Fibroblast of lung (primary cell): ENCODE data around the gene DAZAP1. TPM values are rescaled to one million over a fixed set of nuclear protein-coding genes. Genes with fewer than 3 reads are reported as not detected.

ENCODE experiments used
- DNase-seq, 2 donors: peaks; one replicate each; pipeline versions ENCODE4 v3.0.0 to v3.0.0-alpha.2; 2010; ENCODE audit warnings: low read depth in 2 of 2
- H2AFZ ChIP-seq: 2 replicates; pipeline ENCODE4 v1.5.1; 2012; ENCODE audit warnings: low read length, control low read depth, inconsistent platforms
- H3K27ac ChIP-seq: 2 replicates; pipeline ENCODE4 v1.5.1; 2011; ENCODE audit warnings: low read length, control low read depth; ENCODE audit not compliant: insufficient read depth
- H3K27me3 ChIP-seq: 2 replicates; pipeline ENCODE4 v1.5.1; 2011; ENCODE audit warnings: mild to moderate bottlenecking, low read length; ENCODE audit not compliant: control insufficient read depth, insufficient read depth
- H3K36me3 ChIP-seq: 2 replicates; pipeline ENCODE4 v1.5.1; 2011; ENCODE audit warnings: low read length; ENCODE audit not compliant: control insufficient read depth, insufficient read depth
- H3K4me1 ChIP-seq: 2 replicates; pipeline ENCODE4 v1.5.1; 2011; ENCODE audit warnings: low read length; ENCODE audit not compliant: control insufficient read depth, insufficient read depth; ENCODE audit errors: extremely low read depth
- H3K4me2 ChIP-seq: 2 replicates; pipeline ENCODE4 v1.5.1; 2011; ENCODE audit warnings: low read length, control low read depth; ENCODE audit not compliant: insufficient read depth; ENCODE audit errors: extremely low read depth
- H3K4me3 ChIP-seq, 4 experiments: fragments of 200-600 bp in 1 of 4; sonication (generic) in 1 of 4; replicated peaks in 1 of 4; 2 replicates each; pipeline ENCODE4 v1.5.1; 2011 to 2016; ENCODE audit warnings: low read length in 4 of 4, low read depth in 3 of 4, mild to moderate bottlenecking in 3 of 4, control low read depth in 2 of 4, inconsistent platforms in 1 of 4, mixed read lengths in 1 of 4; ENCODE audit not compliant: insufficient read depth in 1 of 4; ENCODE audit errors: control extremely low read depth in 1 of 4
- H3K79me2 ChIP-seq: 2 replicates; pipeline ENCODE4 v1.5.1; 2012; ENCODE audit warnings: mild to moderate bottlenecking, low read length, inconsistent platforms; ENCODE audit not compliant: control insufficient read depth, insufficient read depth
- H3K9ac ChIP-seq: 2 replicates; pipeline ENCODE4 v1.5.1; 2011; ENCODE audit warnings: mild to moderate bottlenecking, low read length, control low read depth; ENCODE audit not compliant: insufficient read depth
- H3K9me3 ChIP-seq: 2 replicates; pipeline ENCODE4 v1.5.1; 2012; ENCODE audit warnings: low read depth, low read length; ENCODE audit not compliant: control insufficient read depth, insufficient read depth
- H4K20me1 ChIP-seq: 2 replicates; pipeline ENCODE4 v1.5.1; 2011; ENCODE audit warnings: low read length; ENCODE audit not compliant: control insufficient read depth, insufficient read depth; ENCODE audit errors: extremely low read depth
- CTCF ChIP-seq, 2 donors: IDR thresholded peaks in 1 of 2; conservative IDR thresholded peaks in 1 of 2; 1 replicate in 1 of 2; 2 replicates in 1 of 2; pipeline ENCODE4 v1.5.1; 2011 to 2012; ENCODE audit warnings: low read length in 2 of 2, control low read depth in 1 of 2, inconsistent platforms in 1 of 2, low read depth in 1 of 2, mild to moderate bottlenecking in 1 of 2
- EZH2 ChIP-seq: IDR thresholded peaks from 2 replicates; pipeline ENCODE4 v1.5.1; 2012; ENCODE audit warnings: low read length, control low read depth, mild to moderate bottlenecking; ENCODE audit errors: missing control alignments
- polyA plus RNA-seq, 2 donors: library from polyadenylated mRNA; depleted of rRNA in 1 of 2; stranded (reverse) in 1 of 2; unstranded in 1 of 2; fragments of >200 nt; gene quantifications; 2 replicates each; pipeline ENCODE4 v1.2.1, GENCODE V29; 2011 to 2012; ENCODE audit warnings: missing spikeins in 1 of 2
- total RNA-seq: library from RNA; depleted of rRNA; stranded (reverse); fragments of >200 nt; gene quantifications from 2 replicates; pipeline ENCODE4 v1.2.1, GENCODE V29; 2014

Gene DAZAP1
- total and polyA plus RNA-seq, 2 donors (not counting 1 experiment from before 2014, with no cell fraction given), result 44.6 to 49.5 TPM

DNA sequence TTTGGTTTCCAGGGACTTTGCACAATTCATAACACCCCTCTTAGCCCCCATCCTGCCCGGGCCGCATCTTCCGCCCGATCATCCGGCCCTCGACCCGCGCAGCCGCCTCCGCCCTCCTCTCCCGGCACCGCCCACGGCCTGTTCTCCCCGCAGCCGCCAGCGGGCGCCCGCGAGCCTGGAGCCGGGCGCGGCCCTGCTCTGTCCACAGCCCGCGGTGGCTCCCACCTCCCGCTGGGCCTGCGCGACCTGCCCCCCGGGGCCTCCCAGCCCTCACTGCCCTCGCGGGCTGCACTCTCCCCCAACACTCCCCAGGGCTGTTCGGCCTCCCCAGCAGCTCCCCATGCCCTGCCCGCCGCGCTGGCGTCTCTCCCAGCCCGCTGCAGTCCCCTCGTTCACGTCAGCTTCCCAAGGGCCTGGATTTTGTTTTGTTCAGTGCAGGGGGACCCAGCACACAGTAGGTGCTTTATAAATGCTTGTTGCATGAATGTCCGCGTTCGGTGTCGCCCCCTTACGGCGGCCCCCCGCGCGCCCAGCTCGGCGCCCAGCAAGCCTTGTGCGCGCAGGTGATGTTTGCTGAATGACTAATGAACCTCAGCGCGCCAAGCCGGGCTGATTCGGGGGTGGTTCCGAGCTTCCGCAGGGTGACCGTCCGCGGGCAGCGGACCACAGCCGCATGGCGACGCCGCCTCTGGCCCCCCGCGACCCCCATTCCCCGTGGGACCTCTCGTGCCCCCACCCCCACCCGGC lies 38.0 kb downstream of the DAZAP1 start:
- no peaks in the 10 kb centered on the region for H4K20me1 ChIP-seq
- peaks cover 21% of the 10 kb centered on the region for H3K36me3 ChIP-seq
- peak in 1 of 2 donors; percentile 36 for DNase-seq
- H3K27ac ChIP-seq, result no peak overlapping the region
- H3K4me3 ChIP-seq, result peak overlapping the region in 2 of 4 experiments; percentile 5 to 50
- H3K79me2 ChIP-seq, result peaks cover 11% of the 10 kb centered on the region
- H2AFZ ChIP-seq, result no peak overlapping the region
- peak; percentile 43 to 75 for TF ChIP-seq CTCF (conservative IDR thresholded peaks at IDR 0.05 in 1 of 2, IDR thresholded peaks at IDR 0.05 in 1 of 2; ENCODE audit: low read depth in 1 of 2, low read length in 2 of 2)
- TF ChIP-seq EZH2, result peak; percentile 75
- H3K9me3 ChIP-seq, result no peaks in the 10 kb centered on the region
- H3K27me3 ChIP-seq, result peaks cover 31% of the 10 kb centered on the region
- no peak overlapping the region for H3K9ac ChIP-seq
- peak overlapping the region; percentile 32 for H3K4me2 ChIP-seq
- H3K4me1 ChIP-seq, result peaks cover 3% of the 10 kb centered on the region

DNA sequence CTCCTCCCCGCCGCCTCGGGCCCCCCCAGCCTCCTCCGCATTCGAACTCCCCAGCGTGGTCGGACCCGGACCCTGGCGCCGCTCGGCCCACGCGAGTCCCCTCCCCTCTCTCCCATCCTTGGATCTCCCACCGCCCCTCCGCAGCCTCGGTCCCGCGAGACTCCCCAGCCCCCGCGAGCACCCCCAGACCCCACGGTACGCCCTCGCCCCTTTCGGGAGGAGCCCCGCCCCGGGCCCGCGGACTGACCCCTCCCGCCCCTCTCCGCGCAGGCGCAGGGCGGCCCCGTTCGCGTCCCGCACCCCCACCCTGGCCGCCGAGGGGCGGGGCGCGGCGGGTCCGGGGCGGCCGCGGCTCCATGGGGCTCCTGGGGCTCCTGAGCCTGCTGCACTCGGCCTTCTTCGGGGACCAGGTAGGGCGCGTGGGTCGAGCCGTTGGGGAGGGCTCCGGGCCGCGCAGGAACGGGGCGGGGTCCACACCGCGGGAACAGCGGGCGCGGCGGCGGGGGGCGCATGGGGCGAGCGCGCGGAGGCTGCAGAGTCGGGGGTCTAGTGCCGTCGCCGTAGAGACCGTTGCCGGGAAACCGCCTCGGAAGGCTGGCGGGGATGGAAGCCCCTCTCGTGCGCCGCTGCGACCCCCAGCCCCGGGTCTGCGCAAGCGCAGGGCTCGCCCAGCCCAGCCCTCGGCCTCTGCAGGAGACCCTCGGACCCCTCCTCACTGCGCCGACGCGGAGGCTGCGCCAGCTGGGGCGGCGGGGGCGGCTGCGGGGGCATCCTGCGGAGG lies 38.7 kb downstream of the DAZAP1 start:
- Histone ChIP-seq H4K20me1 (no peaks in the 10 kb centered on the region), H3K79me2 (peaks cover 4% of the 10 kb centered on the region), H3K4me3 (peak overlapping the region in 1 of 4 experiments; percentile 50), H3K4me1 (peaks cover 3% of the 10 kb centered on the region), H3K36me3 (peaks cover 14% of the 10 kb centered on the region), H3K9me3 (no peaks in the 10 kb centered on the region), H3K27ac (no peak overlapping the region), H3K4me2 (no peak overlapping the region), H2AFZ (no peak overlapping the region), H3K9ac (no peak overlapping the region), H3K27me3 (peaks cover 39% of the 10 kb centered on the region)
- TF ChIP-seq EZH2 (no peak), CTCF (conservative IDR thresholded peaks at IDR 0.05 in 1 of 2, IDR thresholded peaks at IDR 0.05 in 1 of 2; ENCODE audit: low read depth in 1 of 2, low read length in 2 of 2) (no peak)
- no peak for DNase-seq

DNA sequence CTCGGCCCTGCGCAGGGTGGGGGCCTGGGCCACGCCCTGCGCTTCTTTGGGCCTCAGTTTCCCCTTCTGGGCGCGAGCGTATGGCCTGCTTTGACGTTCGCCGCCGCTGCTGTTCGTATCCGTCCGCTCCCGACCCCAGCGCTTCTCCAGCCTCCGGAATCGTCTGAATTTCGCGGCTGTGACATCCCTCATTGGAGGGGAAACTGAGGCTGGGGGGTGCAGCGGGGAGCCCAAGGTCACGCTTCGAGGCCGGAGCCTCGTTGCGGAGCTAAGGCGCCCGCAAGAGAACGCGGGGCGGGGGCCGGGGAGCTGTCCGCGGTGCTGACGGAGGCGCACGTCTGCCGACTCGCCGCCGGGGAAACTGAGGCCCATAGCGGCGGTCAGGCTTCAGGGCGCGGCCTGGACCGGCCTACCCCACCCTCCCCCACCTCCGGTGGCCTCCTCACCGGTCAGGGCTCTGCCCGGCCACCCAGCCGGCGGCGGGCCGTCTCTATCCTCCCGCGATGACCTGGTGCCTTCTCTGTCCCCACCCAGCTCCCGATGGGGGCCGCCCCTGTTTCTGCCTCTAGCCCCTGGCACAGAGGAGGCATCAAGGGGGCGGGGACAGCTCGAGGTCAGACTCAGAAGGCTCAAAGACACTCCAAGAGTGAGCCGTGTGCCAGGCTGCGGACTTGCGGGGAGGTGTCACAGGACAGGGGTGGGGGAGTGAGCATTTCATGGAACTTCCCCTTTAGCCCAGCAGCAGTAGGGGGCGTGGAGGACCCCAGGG lies 39.5 kb downstream of the DAZAP1 start:
- no peak overlapping the region for H3K9ac ChIP-seq
- DNase-seq, result no peak
- H3K27ac ChIP-seq, result no peak overlapping the region
- H2AFZ ChIP-seq, result no peak overlapping the region
- H3K79me2 ChIP-seq, result peaks cover 2% of the 10 kb centered on the region
- no peak overlapping the region for H3K4me2 ChIP-seq
- H3K4me1 ChIP-seq, result peaks cover 3% of the 10 kb centered on the region
- TF ChIP-seq EZH2 (peak; percentile 97), CTCF (conservative IDR thresholded peaks at IDR 0.05 in 1 of 2, IDR thresholded peaks at IDR 0.05 in 1 of 2; ENCODE audit: low read depth in 1 of 2, low read length in 2 of 2) (no peak)
- no peaks in the 10 kb centered on the region for H3K9me3 ChIP-seq
- peaks cover 6% of the 10 kb centered on the region for H3K36me3 ChIP-seq
- H3K27me3 ChIP-seq, result peaks cover 46% of the 10 kb centered on the region
- H4K20me1 ChIP-seq, result no peaks in the 10 kb centered on the region
- peak overlapping the region in 1 of 4 experiments; percentile 50 for H3K4me3 ChIP-seq
